T-helper 17 cell (primary cell): ENCODE data around the gene SPG7. TPM values are rescaled to one million over a fixed set of nuclear protein-coding genes. Genes with fewer than 3 reads are reported as not detected.

Experiments used
- ATAC-seq: fragments of 150-1000 bp; cut with Tn5 transposase; 2 replicates; pipeline ENCODE4 v1.10.0; 2021; ENCODE audit warnings: mild to moderate bottlenecking, moderate library complexity
- DNase-seq, 3 donors: peaks; one replicate each; pipeline versions ENCODE4 v3.0.0 to v3.0.0-alpha.2; 2020 to 2021
- H3K9me3 ChIP-seq: one replicate; pipeline ENCODE4 v1.7.0; 2013; ENCODE audit warnings: low read length, mild to moderate bottlenecking; ENCODE audit not compliant: control insufficient read depth, poor library complexity, severe bottlenecking
- H3K27ac Mint-ChIP-seq: one replicate; pipeline ENCODE4 v1.8.0; 2022; ENCODE audit warnings: mild to moderate bottlenecking, moderate library complexity, mixed read lengths
- H3K27me3 Mint-ChIP-seq: one replicate; pipeline ENCODE4 v1.8.0; 2022; ENCODE audit warnings: mixed read lengths
- H3K36me3 Mint-ChIP-seq: one replicate; pipeline ENCODE4 v1.8.0; 2022; ENCODE audit warnings: low read depth, mixed read lengths
- H3K4me1 Mint-ChIP-seq: one replicate; pipeline ENCODE4 v1.8.0; 2022; ENCODE audit warnings: mild to moderate bottlenecking, mixed read lengths
- H3K4me3 Mint-ChIP-seq: one replicate; pipeline ENCODE4 v1.8.0; 2022; ENCODE audit warnings: mild to moderate bottlenecking, moderate library complexity, mixed read lengths
- total RNA-seq, 4 donors: library from RNA in 2 of 4; stranded (reverse) in 2 of 4; gene quantifications; one replicate each; pipeline ENCODE4 v1.2.3 and lab custom pipeline; 2022 to 2026

SPG7 gene
- total RNA-seq, 2 donors from 2014 or later: 140 to 154 TPM

GRCh38 chr16:89507214-89507833 is 879 bp upstream of the SPG7 start:
- Mint-ChIP-seq H3K27ac (peak overlapping the region; percentile 95), H3K27me3 (no peaks in the 10 kb centered on the region), H3K4me3 (peak overlapping the region; percentile 94), H3K36me3 (no peaks in the 10 kb centered on the region), H3K4me1 (peaks cover 24% of the 10 kb centered on the region)
- ATAC-seq (no peak), DNase-seq (no peak)
- H3K9me3 ChIP-seq: no peaks in the 10 kb centered on the region

GRCh38 chr16:89510526-89510925 is 2.3 kb downstream of the SPG7 start:
- Mint-ChIP-seq H3K4me3 (no peak overlapping the region), H3K4me1 (peaks cover 20% of the 10 kb centered on the region), H3K27me3 (no peaks in the 10 kb centered on the region), H3K27ac (peak overlapping the region; percentile 85), H3K36me3 (peaks cover 4% of the 10 kb centered on the region)
- DNase-seq (no peak), ATAC-seq (no peak)
- no peaks in the 10 kb centered on the region for H3K9me3 ChIP-seq

- Mint-ChIP-seq H3K36me3 (peaks cover 4% of the 10 kb centered on the region), H3K4me1 (peaks cover 14% of the 10 kb centered on the region), H3K27me3 (no peaks in the 10 kb centered on the region), H3K4me3 (no peak overlapping the region), H3K27ac (no peak overlapping the region)
- ATAC-seq (no peak), DNase-seq (no peak)
- no peaks in the 10 kb centered on the region for H3K9me3 ChIP-seq
Measured at GRCh38 chr16:89511374-89511773, 3.2 kb downstream of the SPG7 start.

GRCh38 chr16:89512453-89512852 is 4.2 kb downstream of the SPG7 start:
- Mint-ChIP-seq H3K27me3 (no peaks in the 10 kb centered on the region), H3K4me1 (peaks cover 10% of the 10 kb centered on the region), H3K4me3 (no peak overlapping the region), H3K36me3 (peaks cover 6% of the 10 kb centered on the region), H3K27ac (no peak overlapping the region)
- DNase-seq: no peak
- H3K9me3 ChIP-seq: no peaks in the 10 kb centered on the region
- no peak for ATAC-seq

- H3K4me3 Mint-ChIP-seq: no peak overlapping the region
- peaks cover 12% of the 10 kb centered on the region for H3K36me3 Mint-ChIP-seq
- ATAC-seq: no peak
- no peak overlapping the region for H3K27ac Mint-ChIP-seq
- no peaks in the 10 kb centered on the region for H3K9me3 ChIP-seq
- no peaks in the 10 kb centered on the region for H3K27me3 Mint-ChIP-seq
- no peak for DNase-seq
- H3K4me1 Mint-ChIP-seq: peaks cover 13% of the 10 kb centered on the region
Measured at GRCh38 chr16:89517128-89517527, 8.9 kb downstream of the SPG7 start.

- no peak overlapping the region for H3K4me3 Mint-ChIP-seq
- H3K27me3 Mint-ChIP-seq: no peaks in the 10 kb centered on the region
- H3K36me3 Mint-ChIP-seq: peaks cover 8% of the 10 kb centered on the region
- no peaks in the 10 kb centered on the region for H3K9me3 ChIP-seq
- ATAC-seq: no peak
- H3K4me1 Mint-ChIP-seq: peaks cover 15% of the 10 kb centered on the region
- DNase-seq: no peak
- no peak overlapping the region for H3K27ac Mint-ChIP-seq
Measured at GRCh38 chr16:89519881-89520280, 11.7 kb downstream of the SPG7 start.

GRCh38 chr16:89522287-89522686 is 14.1 kb downstream of the SPG7 start:
- no peak for DNase-seq
- H3K4me1 Mint-ChIP-seq: peaks cover 12% of the 10 kb centered on the region
- ATAC-seq: no peak
- no peaks in the 10 kb centered on the region for H3K27me3 Mint-ChIP-seq
- H3K36me3 Mint-ChIP-seq: peaks cover 6% of the 10 kb centered on the region
- H3K27ac Mint-ChIP-seq: no peak overlapping the region
- H3K4me3 Mint-ChIP-seq: no peak overlapping the region
- H3K9me3 ChIP-seq: no peaks in the 10 kb centered on the region

GRCh38 chr16:89523680-89524344 is 15.6 kb downstream of the SPG7 start:
- peaks cover 10% of the 10 kb centered on the region for H3K4me1 Mint-ChIP-seq
- no peak for ATAC-seq
- H3K27me3 Mint-ChIP-seq: no peaks in the 10 kb centered on the region
- no peak overlapping the region for H3K27ac Mint-ChIP-seq
- H3K4me3 Mint-ChIP-seq: no peak overlapping the region
- H3K9me3 ChIP-seq: no peaks in the 10 kb centered on the region
- peaks cover 4% of the 10 kb centered on the region for H3K36me3 Mint-ChIP-seq
- no peak for DNase-seq

- DNase-seq: no peak
- no peaks in the 10 kb centered on the region for H3K27me3 Mint-ChIP-seq
- H3K4me3 Mint-ChIP-seq: no peak overlapping the region
- H3K27ac Mint-ChIP-seq: peak overlapping the region; percentile 6
- ATAC-seq: no peak
- no peaks in the 10 kb centered on the region for H3K9me3 ChIP-seq
- H3K36me3 Mint-ChIP-seq: peaks cover 2% of the 10 kb centered on the region
- H3K4me1 Mint-ChIP-seq: peaks cover 5% of the 10 kb centered on the region
Measured at GRCh38 chr16:89525146-89525913, 17.1 kb downstream of the SPG7 start.

GRCh38 chr16:89529097-89529496 is 20.9 kb downstream of the SPG7 start:
- no peaks in the 10 kb centered on the region for H3K27me3 Mint-ChIP-seq
- peaks cover 4% of the 10 kb centered on the region for H3K36me3 Mint-ChIP-seq
- peaks cover 5% of the 10 kb centered on the region for H3K4me1 Mint-ChIP-seq
- no peaks in the 10 kb centered on the region for H3K9me3 ChIP-seq
- DNase-seq (no peak), ATAC-seq (no peak)
- no peak overlapping the region for H3K4me3 Mint-ChIP-seq
- H3K27ac Mint-ChIP-seq: no peak overlapping the region

GRCh38 chr16:89530401-89531381 is 22.5 kb downstream of the SPG7 start:
- no peaks in the 10 kb centered on the region for H3K27me3 Mint-ChIP-seq
- no peak overlapping the region for H3K4me3 Mint-ChIP-seq
- H3K4me1 Mint-ChIP-seq: peaks cover 15% of the 10 kb centered on the region
- DNase-seq (no peak), ATAC-seq (no peak)
- no peaks in the 10 kb centered on the region for H3K9me3 ChIP-seq
- H3K36me3 Mint-ChIP-seq: peaks cover 4% of the 10 kb centered on the region
- no peak overlapping the region for H3K27ac Mint-ChIP-seq

- Mint-ChIP-seq H3K27me3 (no peaks in the 10 kb centered on the region), H3K4me3 (no peak overlapping the region), H3K4me1 (peaks cover 15% of the 10 kb centered on the region), H3K27ac (peak overlapping the region; percentile 29), H3K36me3 (peaks cover 4% of the 10 kb centered on the region)
- DNase-seq (no peak), ATAC-seq (no peak)
- no peaks in the 10 kb centered on the region for H3K9me3 ChIP-seq
Measured at GRCh38 chr16:89531821-89532526, 23.8 kb downstream of the SPG7 start.
